HEK293 (cell line): ENCODE measurements around the gene RBBP5.
A peak's percentile ranks its signal among the peaks of the same experiment; 100 is the strongest.

Experiments used
- CTCF ChIA-PET: fragments of 350-600 bp; formaldehyde crosslinking; extraction: SDS; loops from one replicate; lab custom pipeline; 2021; ENCODE audit warnings: antibody characterized with exemption; lab: Yijun Ruan, JAX
- POLR2A ChIA-PET: fragments of 300-600 bp; formaldehyde crosslinking; extraction: SDS; loops from one replicate; lab custom pipeline; 2020; ENCODE audit warnings: antibody characterized with exemption, inconsistent platforms; lab: Yijun Ruan, JAX
- H3K27ac ChIP-seq: fragments of 200-500 bp; sonication (Bioruptor generic); 2 replicates; pipeline ENCODE4 v1.5.1; 2014; ENCODE audit warnings: low read depth, low read length, control low read depth, inconsistent platforms; ENCODE audit errors: extremely low read depth
- H3K36me3 ChIP-seq, 2 experiments: fragments of 200-500 bp in 1 of 2; sonication (Bioruptor generic) in 1 of 2; 1 replicate in 1 of 2; 2 replicates in 1 of 2; pipeline ENCODE4 v1.5.1; 2014 to 2017; ENCODE audit warnings: inconsistent platforms in 2 of 2, low read length in 2 of 2; ENCODE audit not compliant: control insufficient read depth in 2 of 2, insufficient read depth in 1 of 2
- H3K4me1 ChIP-seq: fragments of 200-500 bp; sonication (Bioruptor generic); 2 replicates; pipeline ENCODE4 v1.5.1; 2014; ENCODE audit warnings: mild to moderate bottlenecking, low read length, inconsistent platforms; ENCODE audit not compliant: control insufficient read depth, insufficient read depth
- H3K4me3 ChIP-seq: 2 replicates; pipeline ENCODE4 v1.5.1; 2011; ENCODE audit warnings: low read depth, mild to moderate bottlenecking, control low read depth, low read length, moderate library complexity
- H3K9me3 ChIP-seq: fragments of 200-500 bp; sonication (Bioruptor generic); 2 replicates; pipeline ENCODE4 v1.5.1; 2014; ENCODE audit warnings: low read depth, low read length, inconsistent platforms; ENCODE audit not compliant: control insufficient read depth, insufficient read depth
- EGR2 ChIP-seq: fragments of 450-650 bp; formaldehyde crosslinking; IDR thresholded peaks from 2 replicates; pipeline ENCODE4 v1.5.1; 2016; ENCODE audit warnings: low read depth, missing biosample characterization, missing genetic modification characterization
- KLF1 ChIP-seq: fragments of 450-650 bp; formaldehyde crosslinking; IDR thresholded peaks from 2 replicates; pipeline ENCODE4 v1.5.1; 2016; ENCODE audit warnings: missing biosample characterization, missing genetic modification characterization
- MYNN ChIP-seq: fragments of 450-650 bp; formaldehyde crosslinking; IDR thresholded peaks from 2 replicates; pipeline ENCODE4 v1.5.1; 2016; ENCODE audit warnings: missing biosample characterization, missing genetic modification characterization, borderline replicate concordance
- SCRT2 ChIP-seq: fragments of 450-650 bp; formaldehyde crosslinking; IDR thresholded peaks from 2 replicates; pipeline ENCODE4 v1.5.1; 2016; ENCODE audit warnings: missing biosample characterization, missing genetic modification characterization
- ZFP3 ChIP-seq: fragments of 450-650 bp; formaldehyde crosslinking; IDR thresholded peaks from 2 replicates; pipeline ENCODE4 v1.5.1; 2016; ENCODE audit warnings: low read depth, missing biosample characterization, missing genetic modification characterization
- ZNF132 ChIP-seq: fragments of 450-650 bp; formaldehyde crosslinking; IDR thresholded peaks from 2 replicates; pipeline ENCODE4 v1.5.1; 2017; ENCODE audit warnings: missing biosample characterization, missing genetic modification characterization, borderline replicate concordance
- ZNF16 ChIP-seq: fragments of 450-650 bp; formaldehyde crosslinking; IDR thresholded peaks from 2 replicates; pipeline ENCODE4 v1.5.1; 2016; ENCODE audit warnings: low read depth, missing biosample characterization, missing genetic modification characterization
- ZNF174 ChIP-seq: fragments of 450-650 bp; formaldehyde crosslinking; IDR thresholded peaks from 2 replicates; pipeline ENCODE4 v1.5.0; 2017; ENCODE audit warnings: missing biosample characterization, mild to moderate bottlenecking, missing genetic modification characterization
- ZNF184 ChIP-seq: fragments of 450-650 bp; IDR thresholded peaks from 2 replicates; pipeline ENCODE4 v1.5.1; 2018; ENCODE audit warnings: missing biosample characterization, mild to moderate bottlenecking, missing genetic modification characterization
- ZNF223 ChIP-seq: fragments of 450-650 bp; formaldehyde crosslinking; IDR thresholded peaks from 2 replicates; pipeline ENCODE4 v1.5.1; 2016; ENCODE audit warnings: missing biosample characterization, missing genetic modification characterization
- ZNF239 ChIP-seq: fragments of 450-650 bp; formaldehyde crosslinking; IDR thresholded peaks from 2 replicates; pipeline ENCODE4 v1.5.1; 2016; ENCODE audit warnings: missing biosample characterization, missing genetic modification characterization
- ZNF341 ChIP-seq: fragments of 450-650 bp; formaldehyde crosslinking; IDR thresholded peaks from 2 replicates; pipeline ENCODE4; 2016; ENCODE audit warnings: low read depth, missing biosample characterization, missing genetic modification characterization
- ZNF350 ChIP-seq: fragments of 450-650 bp; formaldehyde crosslinking; IDR thresholded peaks from 2 replicates; pipeline ENCODE4 v1.5.0; 2017; ENCODE audit warnings: missing biosample characterization, mild to moderate bottlenecking, missing genetic modification characterization
- ZNF37A ChIP-seq: fragments of 450-650 bp; IDR thresholded peaks from 2 replicates; pipeline ENCODE4 v1.5.1; 2018; ENCODE audit warnings: missing biosample characterization, missing genetic modification characterization
- ZNF426 ChIP-seq: fragments of 450-650 bp; formaldehyde crosslinking; IDR thresholded peaks from 2 replicates; pipeline ENCODE4 v1.5.1; 2017; ENCODE audit warnings: missing biosample characterization, missing genetic modification characterization, mild to moderate bottlenecking, inconsistent platforms, moderate library complexity
- ZNF521 ChIP-seq: fragments of 450-650 bp; formaldehyde crosslinking; IDR thresholded peaks from 2 replicates; pipeline ENCODE4 v1.5.1; 2017; ENCODE audit warnings: missing biosample characterization, mild to moderate bottlenecking, missing genetic modification characterization
- ZNF560 ChIP-seq: fragments of 450-650 bp; formaldehyde crosslinking; IDR thresholded peaks from 2 replicates; pipeline ENCODE4 v1.5.1; 2017; ENCODE audit warnings: missing biosample characterization, missing genetic modification characterization, borderline replicate concordance
- ZNF596 ChIP-seq: fragments of 450-650 bp; IDR thresholded peaks from 2 replicates; pipeline ENCODE4 v1.5.0; 2018; ENCODE audit warnings: missing biosample characterization, mild to moderate bottlenecking, missing genetic modification characterization, moderate library complexity
- ZNF768 ChIP-seq: fragments of 450-650 bp; formaldehyde crosslinking; IDR thresholded peaks from 2 replicates; pipeline ENCODE4 v1.5.1; 2018; ENCODE audit warnings: missing biosample characterization, mild to moderate bottlenecking, missing genetic modification characterization
- ZSCAN30 ChIP-seq: fragments of 450-650 bp; IDR thresholded peaks from 2 replicates; pipeline ENCODE4 v1.5.1; 2018; ENCODE audit warnings: missing biosample characterization, mild to moderate bottlenecking, missing genetic modification characterization, moderate library complexity
- TF ChIP-seq, protein P1 (sequence below): fragments of 450-650 bp; formaldehyde crosslinking; IDR thresholded peaks from 2 replicates; pipeline ENCODE4 v1.5.1; 2016; ENCODE audit warnings: missing biosample characterization, missing genetic modification characterization
- TF ChIP-seq, protein P2 (sequence below): fragments of 450-650 bp; formaldehyde crosslinking; IDR thresholded peaks from 2 replicates; pipeline ENCODE4 v1.5.1; 2016; ENCODE audit warnings: missing biosample characterization, missing genetic modification characterization
- TF ChIP-seq, protein P3 (sequence below): fragments of 450-650 bp; formaldehyde crosslinking; IDR thresholded peaks from 2 replicates; pipeline ENCODE4 v1.5.1; 2016; ENCODE audit warnings: missing biosample characterization, missing genetic modification characterization
- TF ChIP-seq, protein P4 (sequence below): fragments of 450-650 bp; formaldehyde crosslinking; IDR thresholded peaks from 2 replicates; pipeline ENCODE4 v1.5.1; 2016; ENCODE audit warnings: missing biosample characterization, missing genetic modification characterization

RBBP5 gene

DNA sequence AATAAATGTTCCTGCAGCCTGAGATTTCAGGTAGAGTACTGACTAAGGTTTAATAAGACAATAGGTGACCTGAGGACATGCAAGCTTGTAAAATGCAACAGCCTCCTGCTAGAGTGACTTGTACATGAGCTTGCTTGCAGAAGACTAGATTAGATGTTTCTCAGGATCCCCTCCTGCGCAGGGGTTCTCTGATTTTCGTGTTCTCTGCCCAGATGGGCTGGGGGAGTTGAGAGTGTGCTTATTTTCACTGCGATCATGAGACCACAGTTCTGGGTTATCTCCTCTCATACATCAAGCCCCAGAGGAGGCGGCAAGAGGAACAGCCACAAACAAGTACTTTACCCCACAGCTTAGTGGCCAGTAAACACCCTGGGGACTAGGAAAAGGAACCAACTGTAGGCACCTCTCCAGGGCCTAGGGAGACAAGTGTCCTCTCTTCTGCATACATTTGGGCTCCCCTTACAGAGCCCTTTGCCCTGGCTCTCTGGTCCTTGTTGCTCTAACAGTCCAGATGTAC, 45.5 kb downstream of the RBBP5 start:
- CTCF ChIA-PET = interaction anchor here (0.6 to 7.9 kb wide), 3 partner anchors 14 to 269 kb away, joined by 4 to 60 read pairs (median 4); no protein-coding TSS in a partner anchor
- no peaks in the 10 kb centered on the region for H3K9me3 ChIP-seq
- no peaks in the 10 kb centered on the region for H3K36me3 ChIP-seq
- TF ChIP-seq, protein P1, sequence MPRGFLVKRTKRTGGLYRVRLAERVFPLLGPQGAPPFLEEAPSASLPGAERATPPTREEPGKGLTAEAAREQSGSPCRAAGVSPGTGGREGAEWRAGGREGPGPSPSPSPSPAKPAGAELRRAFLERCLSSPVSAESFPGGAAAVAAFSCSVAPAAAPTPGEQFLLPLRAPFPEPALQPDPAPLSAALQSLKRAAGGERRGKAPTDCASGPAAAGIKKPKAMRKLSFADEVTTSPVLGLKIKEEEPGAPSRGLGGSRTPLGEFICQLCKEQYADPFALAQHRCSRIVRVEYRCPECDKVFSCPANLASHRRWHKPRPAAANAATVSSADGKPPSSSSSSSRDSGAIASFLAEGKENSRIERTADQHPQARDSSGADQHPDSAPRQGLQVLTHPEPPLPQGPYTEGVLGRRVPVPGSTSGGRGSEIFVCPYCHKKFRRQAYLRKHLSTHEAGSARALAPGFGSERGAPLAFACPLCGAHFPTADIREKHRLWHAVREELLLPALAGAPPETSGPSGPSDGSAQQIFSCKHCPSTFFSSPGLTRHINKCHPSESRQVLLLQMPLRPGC (tag by site-specific recombination) = no peak
- TF ChIP-seq SCRT2 (tag by site-specific recombination) = peak; percentile 32; the same call in 1 of the 2 replicates
- H3K4me1 ChIP-seq = no peaks in the 10 kb centered on the region
- H3K27ac ChIP-seq = no peak overlapping the region
- POLR2A ChIA-PET = interaction anchor here (0.6 kb wide), 1 partner anchor 45 kb away, joined by 3 read pairs; the partner anchor contains the start of gene RBBP5
- no peak overlapping the region for H3K4me3 ChIP-seq

DNA sequence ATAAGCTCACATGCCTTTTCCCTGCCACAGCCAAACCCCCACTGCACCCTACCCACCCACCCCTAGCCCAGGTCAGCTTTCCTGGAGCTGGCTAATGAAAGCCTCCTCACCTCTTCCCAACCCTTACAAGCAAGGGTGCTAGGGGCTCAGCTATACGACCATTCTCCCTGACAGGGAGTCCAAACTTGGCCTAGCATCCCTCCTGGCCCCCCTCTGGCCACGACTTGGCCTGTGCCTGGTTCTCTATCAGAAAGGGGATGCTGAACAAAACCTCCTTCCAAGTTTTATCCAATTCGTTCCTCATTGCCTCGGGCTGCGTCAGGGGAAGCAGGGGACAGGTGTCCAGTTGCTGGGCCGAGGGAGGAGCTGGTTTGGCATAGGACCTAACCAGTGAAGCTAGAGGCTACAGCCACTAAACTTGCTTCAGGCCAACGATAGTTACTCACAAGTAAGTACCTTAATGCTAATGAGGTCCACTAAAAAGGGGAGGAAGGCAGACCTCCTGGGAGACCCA, 46.1 kb downstream of the RBBP5 start:
- POLR2A ChIA-PET = interaction anchor here (1.0 kb wide), 1 partner anchor 14 kb away, joined by 4 read pairs; no protein-coding TSS in a partner anchor
- CTCF ChIA-PET = interaction anchor here (0.5 to 7.9 kb wide), 3 partner anchors 13 to 269 kb away, joined by 4 to 60 read pairs (median 4); no protein-coding TSS in a partner anchor
- H3K27ac ChIP-seq = no peak overlapping the region
- TF ChIP-seq, protein P2, sequence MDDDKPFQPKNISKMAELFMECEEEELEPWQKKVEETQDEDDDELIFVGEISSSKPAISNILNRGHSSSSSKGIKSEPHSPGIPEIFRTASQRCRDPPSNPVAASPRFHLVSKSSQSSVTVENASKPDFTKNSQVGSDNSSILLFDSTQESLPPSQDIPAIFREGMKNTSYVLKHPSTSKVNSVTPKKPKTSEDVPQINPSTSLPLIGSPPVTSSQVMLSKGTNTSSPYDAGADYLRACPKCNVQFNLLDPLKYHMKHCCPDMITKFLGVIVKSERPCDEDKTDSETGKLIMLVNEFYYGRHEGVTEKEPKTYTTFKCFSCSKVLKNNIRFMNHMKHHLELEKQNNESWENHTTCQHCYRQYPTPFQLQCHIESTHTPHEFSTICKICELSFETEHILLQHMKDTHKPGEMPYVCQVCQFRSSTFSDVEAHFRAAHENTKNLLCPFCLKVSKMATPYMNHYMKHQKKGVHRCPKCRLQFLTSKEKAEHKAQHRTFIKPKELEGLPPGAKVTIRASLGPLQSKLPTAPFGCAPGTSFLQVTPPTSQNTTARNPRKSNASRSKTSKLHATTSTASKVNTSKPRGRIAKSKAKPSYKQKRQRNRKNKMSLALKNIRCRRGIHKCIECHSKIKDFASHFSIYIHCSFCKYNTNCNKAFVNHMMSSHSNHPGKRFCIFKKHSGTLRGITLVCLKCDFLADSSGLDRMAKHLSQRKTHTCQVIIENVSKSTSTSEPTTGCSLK (tag by site-specific recombination) = no peak
- TF ChIP-seq, protein P1 (tag by site-specific recombination) = no peak
- TF ChIP-seq ZNF426 (tag by site-specific recombination) (no peak), ZNF341 (tag by site-specific recombination) (no peak), ZNF239 (no peak)
- no peaks in the 10 kb centered on the region for H3K36me3 ChIP-seq
- H3K9me3 ChIP-seq = no peaks in the 10 kb centered on the region
- H3K4me3 ChIP-seq = no peak overlapping the region
- H3K4me1 ChIP-seq = no peaks in the 10 kb centered on the region

DNA sequence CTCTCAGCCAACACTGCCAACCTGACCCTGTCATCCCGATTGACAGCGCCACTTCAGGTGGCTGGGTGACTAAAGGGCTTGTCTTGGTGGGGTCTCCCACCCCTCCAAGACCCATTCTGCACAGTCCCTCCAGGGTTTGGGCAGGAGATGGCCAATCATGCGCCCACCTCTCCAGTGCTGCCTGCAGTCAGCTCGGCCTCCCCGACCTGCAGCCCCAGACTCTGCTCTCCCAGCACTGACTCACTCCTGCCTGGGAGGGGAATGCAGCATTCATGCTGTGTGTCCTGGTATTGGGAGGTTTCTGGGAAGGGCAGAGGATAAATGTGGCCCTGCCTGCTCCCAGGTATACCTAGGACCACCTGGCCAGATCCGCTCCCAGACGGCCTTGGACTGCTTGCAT, 47.3 kb downstream of the RBBP5 start:
- no peaks in the 10 kb centered on the region for H3K9me3 ChIP-seq
- POLR2A ChIA-PET = no interaction called here
- no peak for TF ChIP-seq ZNF132
- TF ChIP-seq ZNF37A (tag by site-specific recombination) = no peak
- TF ChIP-seq ZNF521 (tag by site-specific recombination) = no peak
- TF ChIP-seq ZFP3 (tag by site-specific recombination) = no peak
- TF ChIP-seq, protein P3, sequence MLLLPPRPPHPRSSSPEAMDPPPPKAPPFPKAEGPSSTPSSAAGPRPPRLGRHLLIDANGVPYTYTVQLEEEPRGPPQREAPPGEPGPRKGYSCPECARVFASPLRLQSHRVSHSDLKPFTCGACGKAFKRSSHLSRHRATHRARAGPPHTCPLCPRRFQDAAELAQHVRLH = no peak
- TF ChIP-seq ZNF174 (tag by site-specific recombination) = no peak
- no peak for TF ChIP-seq ZNF350
- no peak for TF ChIP-seq ZNF596
- no peak for TF ChIP-seq ZNF16 (tag by site-specific recombination)
- TF ChIP-seq, protein P4, sequence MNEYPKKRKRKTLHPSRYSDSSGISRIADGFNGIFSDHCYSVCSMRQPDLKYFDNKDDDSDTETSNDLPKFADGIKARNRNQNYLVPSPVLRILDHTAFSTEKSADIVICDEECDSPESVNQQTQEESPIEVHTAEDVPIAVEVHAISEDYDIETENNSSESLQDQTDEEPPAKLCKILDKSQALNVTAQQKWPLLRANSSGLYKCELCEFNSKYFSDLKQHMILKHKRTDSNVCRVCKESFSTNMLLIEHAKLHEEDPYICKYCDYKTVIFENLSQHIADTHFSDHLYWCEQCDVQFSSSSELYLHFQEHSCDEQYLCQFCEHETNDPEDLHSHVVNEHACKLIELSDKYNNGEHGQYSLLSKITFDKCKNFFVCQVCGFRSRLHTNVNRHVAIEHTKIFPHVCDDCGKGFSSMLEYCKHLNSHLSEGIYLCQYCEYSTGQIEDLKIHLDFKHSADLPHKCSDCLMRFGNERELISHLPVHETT (tag by site-specific recombination) = no peak
- no peak for TF ChIP-seq ZNF768 (tag by site-specific recombination)
- no peak for TF ChIP-seq ZNF560
- no peak for TF ChIP-seq MYNN (tag by site-specific recombination)
- TF ChIP-seq ZNF223 (tag by site-specific recombination) = no peak
- TF ChIP-seq KLF1 (tag by site-specific recombination) = no peak
- no peak for TF ChIP-seq ZNF184 (tag by site-specific recombination)
- no peak for TF ChIP-seq EGR2
- no peak for TF ChIP-seq ZSCAN30 (tag by site-specific recombination)
- CTCF ChIA-PET = interaction anchor here (0.7 to 7.9 kb wide), 2 partner anchors 12 to 98 kb away, joined by 3 to 60 read pairs; no protein-coding TSS in a partner anchor
- H3K4me1 ChIP-seq = no peaks in the 10 kb centered on the region
- no peaks in the 10 kb centered on the region for H3K36me3 ChIP-seq
- no peak overlapping the region for H3K4me3 ChIP-seq
- H3K27ac ChIP-seq = no peak overlapping the region
